ENCODE data around the gene HSF5. TPM values are rescaled to one million over a fixed set of nuclear protein-coding genes. Genes with fewer than 3 reads are reported as not detected.

The HSF5 gene
- total RNA-seq, 2 experiments from 2014 or later, result 0.22 TPM; not detected in 1

DNA sequence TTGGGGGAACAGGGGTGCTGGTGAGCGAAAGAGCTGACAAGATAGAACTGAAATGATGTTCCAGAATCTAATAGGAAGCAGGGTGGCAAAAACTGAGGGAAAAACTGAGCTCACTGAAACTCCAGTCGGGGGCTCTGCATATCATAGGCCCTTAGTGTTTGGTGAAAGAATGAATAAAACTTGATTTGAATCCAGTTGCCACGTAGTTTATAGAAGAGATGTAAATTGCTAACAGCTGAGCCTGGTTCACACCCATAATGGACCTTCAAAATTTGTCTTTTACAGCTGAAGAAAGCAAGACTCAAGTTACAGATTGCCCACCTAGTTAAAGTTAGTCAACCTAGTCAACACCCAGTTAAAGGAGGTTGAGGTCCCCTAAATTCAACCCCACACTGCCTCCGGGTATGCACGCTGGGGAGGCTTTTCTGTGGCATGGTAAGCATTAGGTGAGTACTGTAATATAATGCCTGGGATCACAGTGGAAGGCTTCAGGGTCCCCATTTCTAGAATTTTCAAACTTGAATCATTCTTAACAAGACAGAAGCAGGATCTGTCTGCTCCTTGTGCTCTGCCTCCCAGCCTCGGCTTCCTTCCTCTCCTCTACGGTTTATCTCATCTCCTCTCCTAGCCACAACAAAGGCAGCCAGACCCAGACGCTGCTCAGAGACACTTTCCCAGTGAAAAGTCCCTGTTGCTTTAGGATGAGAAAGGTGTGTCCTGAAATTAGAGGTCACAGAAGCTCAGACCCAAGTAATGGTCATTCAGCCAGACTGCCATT lies 109.3 kb downstream of the HSF5 start:
- peaks cover 15% of the 10 kb centered on the region for H3K4me1 ChIP-seq (ENCODE audit: insufficient read depth, low read length, poor library complexity, severe bottlenecking)
- no peaks in the 10 kb centered on the region for H3K9me2 ChIP-seq (ENCODE audit: insufficient read depth, low read length)
- POLR2A ChIA-PET, result interaction anchor here (0.7 to 2.7 kb wide), 5 partner anchors 10 to 288 kb away, joined by 3 to 13 read pairs (median 6); partner anchors contain the start of gene SUPT4H1
- H4K20me1 ChIP-seq (ENCODE audit: insufficient read depth, low read length), result no peaks in the 10 kb centered on the region
- H3K9me3 ChIP-seq (ENCODE audit: low read length), result no peaks in the 10 kb centered on the region
- TF ChIP-seq CTCF (conservative IDR thresholded peaks at IDR 0.05; ENCODE audit: low read length) (no peak), EZH2phosphoT487 (IDR thresholded peaks at IDR 0.05; ENCODE audit: borderline replicate concordance, low read depth, low read length) (no peak)
- CTCF ChIA-PET (ENCODE audit: unreplicated experiment), result interaction anchor here (0.6 kb wide), 1 partner anchor 10 kb away, joined by 3 read pairs; no protein-coding TSS in a partner anchor
- H2AFZ ChIP-seq (ENCODE audit: low read length), result no peak overlapping the region
- H3K27ac ChIP-seq (ENCODE audit: low read depth, low read length, poor library complexity, severe bottlenecking), result no peak overlapping the region
- intact Hi-C loops (cut with micrococcal nuclease; ENCODE audit: unreplicated experiment), result no loop called here
- no peak overlapping the region for H3K4me2 ChIP-seq (ENCODE audit: low read length)
- no peak overlapping the region for H3K4me3 ChIP-seq (ENCODE audit: low read depth, low read length, poor library complexity, severe bottlenecking)
- H3K79me2 ChIP-seq (ENCODE audit: insufficient read depth, low read depth, low read length), result no peaks in the 10 kb centered on the region
- no peak for DNase-seq (ENCODE audit: low spot score)
- no peaks in the 10 kb centered on the region for H3K36me3 ChIP-seq (ENCODE audit: insufficient read depth, low read length)
- no TSS peak for BruUV-seq (replicated peaks)

DNA sequence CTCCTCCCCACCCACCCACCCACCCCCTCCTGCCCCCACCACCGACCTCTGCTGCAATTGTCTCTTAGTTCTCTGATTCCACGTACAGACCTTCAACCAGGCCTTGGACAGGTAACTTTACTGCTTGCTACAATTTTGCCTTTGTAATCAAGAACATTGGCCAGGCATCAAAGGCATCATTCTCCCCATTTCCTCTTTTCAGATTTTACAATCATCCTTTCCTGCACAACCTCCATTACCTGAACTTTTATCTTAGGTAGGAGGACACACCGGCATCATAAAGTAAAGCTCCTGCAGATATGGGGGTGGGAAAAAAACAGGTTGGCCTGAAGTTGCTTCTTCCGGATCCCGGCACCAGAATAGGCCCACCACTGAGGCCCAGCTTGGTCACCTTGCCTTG lies 110.5 kb downstream of the HSF5 start:
- ChIA-PET CTCF (ENCODE audit: unreplicated experiment) (no interaction called here), POLR2A (interaction anchor here (1.0 to 2.7 kb wide), 3 partner anchors 9 to 14 kb away, joined by 3 to 13 read pairs (median 6); no protein-coding TSS in a partner anchor)
- H3K36me3 ChIP-seq (ENCODE audit: insufficient read depth, low read length), result no peaks in the 10 kb centered on the region
- intact Hi-C loops (cut with micrococcal nuclease; ENCODE audit: unreplicated experiment), result no loop called here
- peaks cover 10% of the 10 kb centered on the region for H3K4me1 ChIP-seq (ENCODE audit: insufficient read depth, low read length, poor library complexity, severe bottlenecking)
- no peak for TF ChIP-seq EZH2phosphoT487 (IDR thresholded peaks at IDR 0.05; ENCODE audit: borderline replicate concordance, low read depth, low read length)
- TF ChIP-seq CTCF (conservative IDR thresholded peaks at IDR 0.05; ENCODE audit: low read length), result no peak
- no peaks in the 10 kb centered on the region for H3K9me2 ChIP-seq (ENCODE audit: insufficient read depth, low read length)
- H3K4me2 ChIP-seq (ENCODE audit: low read length), result no peak overlapping the region
- no peaks in the 10 kb centered on the region for H3K9me3 ChIP-seq (ENCODE audit: low read length)
- BruUV-seq (replicated peaks), result no TSS peak
- no peak overlapping the region for H3K4me3 ChIP-seq (ENCODE audit: low read depth, low read length, poor library complexity, severe bottlenecking)
- H3K27ac ChIP-seq (ENCODE audit: low read depth, low read length, poor library complexity, severe bottlenecking), result no peak overlapping the region
- H2AFZ ChIP-seq (ENCODE audit: low read length), result no peak overlapping the region
- DNase-seq (ENCODE audit: low spot score), result no peak
- H4K20me1 ChIP-seq (ENCODE audit: insufficient read depth, low read length), result no peaks in the 10 kb centered on the region
- no peaks in the 10 kb centered on the region for H3K79me2 ChIP-seq (ENCODE audit: insufficient read depth, low read depth, low read length)

DNA sequence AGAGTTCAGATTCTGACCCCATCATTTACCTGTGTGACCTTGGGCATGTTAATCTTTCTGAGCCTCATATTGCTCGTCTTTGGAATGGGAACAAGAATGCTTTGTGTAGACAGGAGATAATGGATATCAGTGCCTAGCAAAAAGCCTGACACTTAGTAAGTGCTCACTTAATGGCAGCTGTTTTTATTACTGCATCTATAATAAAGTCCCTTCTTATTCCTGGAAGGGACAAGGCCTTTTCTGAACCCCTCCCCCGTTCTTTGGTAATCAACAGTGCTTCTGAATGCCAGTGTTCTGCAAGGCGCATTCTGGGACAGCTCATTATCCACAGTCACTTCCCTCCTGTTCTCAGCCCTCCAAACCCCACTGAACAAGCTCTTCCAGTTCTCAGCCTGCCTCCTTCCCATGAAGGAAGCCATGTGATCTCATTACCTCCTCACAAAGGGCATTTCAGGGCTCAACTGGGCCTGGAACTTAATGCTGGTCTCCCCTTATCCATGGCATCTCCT lies 111.1 kb downstream of the HSF5 start:
- no TSS peak for BruUV-seq (replicated peaks)

More for the DNA sequence above, 111.1 kb downstream of the HSF5 start:
- TF ChIP-seq CTCF (conservative IDR thresholded peaks at IDR 0.05; ENCODE audit: low read length), result no peak
- no peak for TF ChIP-seq EZH2phosphoT487 (IDR thresholded peaks at IDR 0.05; ENCODE audit: borderline replicate concordance, low read depth, low read length)
- Histone ChIP-seq H3K9me3 (ENCODE audit: low read length) (no peaks in the 10 kb centered on the region), H3K36me3 (ENCODE audit: insufficient read depth, low read length) (no peaks in the 10 kb centered on the region), H3K4me3 (ENCODE audit: low read depth, low read length, poor library complexity, severe bottlenecking) (no peak overlapping the region), H4K20me1 (ENCODE audit: insufficient read depth, low read length) (no peaks in the 10 kb centered on the region), H2AFZ (ENCODE audit: low read length) (no peak overlapping the region), H3K79me2 (ENCODE audit: insufficient read depth, low read depth, low read length) (no peaks in the 10 kb centered on the region), H3K4me1 (ENCODE audit: insufficient read depth, low read length, poor library complexity, severe bottlenecking) (peaks cover 5% of the 10 kb centered on the region), H3K27ac (ENCODE audit: low read depth, low read length, poor library complexity, severe bottlenecking) (no peak overlapping the region), H3K4me2 (ENCODE audit: low read length) (no peak overlapping the region), H3K9me2 (ENCODE audit: insufficient read depth, low read length) (no peaks in the 10 kb centered on the region)
- CTCF ChIA-PET (ENCODE audit: unreplicated experiment), result no interaction called here
- intact Hi-C loops (cut with micrococcal nuclease; ENCODE audit: unreplicated experiment), result no loop called here
- DNase-seq (ENCODE audit: low spot score), result no peak
- POLR2A ChIA-PET, result interaction anchor here (0.5 kb wide), 1 partner anchor 253 kb away, joined by 3 read pairs; no protein-coding TSS in a partner anchor
